Left colon (tissue), 2 donors: ENCODE measurements around the gene MARCHF2. TPM values are rescaled to one million over a fixed set of nuclear protein-coding genes. Genes with fewer than 3 reads are reported as not detected.

Source experiments
- ATAC-seq: fragments of 200-7000 bp; cut with Tn5 transposase; one replicate; pipeline ENCODE4 v1.9.1; 2020; ENCODE audit warnings: mild to moderate bottlenecking, moderate library complexity
- DNase-seq, 2 donors: peaks; one replicate each; pipeline ENCODE4 v3.0.0-alpha.2; 2020
- intact Hi-C, 2 donors: fragments of 100-400 bp; cut with DNase I in 1 of 2; cut with micrococcal nuclease in 1 of 2; formaldehyde crosslinking; loops; one replicate each; pipeline versions ENCODE4 v1.11.2 to v1.14.0; 2022; cut with DNase I, micrococcal nuclease
- microRNA-seq, 2 donors: library from miRNA; unstranded; fragments of <30 nt; microRNA quantifications; one replicate each; pipeline versions ENCODE4 v1.1.0 to v1.2.0, GENCODE V29; 2020
- total RNA-seq, 2 donors: library from RNA; stranded (reverse); fragmentation: NEBNext Ultra II Directional; extraction: Animal tissue kit (Norgen Biotek cat#: 25700); gene quantifications; one replicate each; pipeline ENCODE4 v1.2.1, GENCODE V29; 2021
- donor health status: DM: no; HTN: no; CAD: no.
- donor health status: DM: yes; HTN: yes; CAD: no.

MARCHF2 gene
- total RNA-seq, 2 donors from 2014 or later = 27.2 to 46.6 TPM

- intact Hi-C loops = no loop called here
- DNase-seq (no peak), ATAC-seq (no peak)
These were observed 73.6 kb downstream of the MARCHF2 start for GRCh38 chr19:8486661-8487136.

- ATAC-seq (no peak), DNase-seq (no peak)
- intact Hi-C loops = no loop called here
These were observed 74.2 kb downstream of the MARCHF2 start for GRCh38 chr19:8487137-8487851.

- ATAC-seq = no peak
- intact Hi-C loops = no loop called here
These were observed 75.3 kb downstream of the MARCHF2 start for GRCh38 chr19:8488365-8488764.

More at GRCh38 chr19:8488365-8488764, 75.3 kb downstream of the MARCHF2 start:
- no peak for DNase-seq

Small RNA genes within 50 kb of the gene (microRNA-seq; reads per million reads assigned to microRNA genes)
- gene MIR4999 = 6.8 to 7.5 reads per million in 2 donors

Other genes starting within 250 kb of the MARCHF2 start
- gene CERS4, start 203.9 kb upstream of the MARCHF2 start, total RNA-seq = 1 to 10 TPM; 3.8 to 7.3 TPM
- gene CD320, start 104.9 kb upstream of the MARCHF2 start, total RNA-seq = 10 to 100 TPM; 46.0 to 46.2 TPM
- gene NDUFA7, start 91.9 kb upstream of the MARCHF2 start, total RNA-seq = 10 to 100 TPM; 49.3 to 59.6 TPM
- gene RPS28, start 91.8 kb upstream of the MARCHF2 start, total RNA-seq = 1,000 to 10,000 TPM; 1,489 to 1,517 TPM
- gene KANK3, start 70.0 kb upstream of the MARCHF2 start, total RNA-seq = 1 to 10 TPM; 2.4 to 2.6 TPM
- gene ANGPTL4, start 49.1 kb upstream of the MARCHF2 start, total RNA-seq = 1 to 10 TPM; 3.2 TPM
- gene RAB11B, start 22.9 kb upstream of the MARCHF2 start, total RNA-seq = 100 to 1,000 TPM; 112 to 135 TPM
- 100 to 1,000 TPM in 1 of 2 donors, 10 to 100 TPM in 1; 99.8 to 136 TPM for gene HNRNPM, start 31.7 kb downstream of the MARCHF2 start, total RNA-seq
- gene PRAM1, start 89.3 kb downstream of the MARCHF2 start, total RNA-seq = under 1 TPM; 0.46 to 0.70 TPM
- 10 to 100 TPM; 22.1 to 22.4 TPM for gene ZNF414, start 100.9 kb downstream of the MARCHF2 start, total RNA-seq
- 10 to 100 TPM in 1 of 2 donors, 1 to 10 TPM in 1; 5.4 to 12.1 TPM for gene MYO1F, start 164.1 kb downstream of the MARCHF2 start, total RNA-seq
- 1 to 10 TPM; 4.2 to 8.9 TPM for gene ADAMTS10, start 197.4 kb downstream of the MARCHF2 start, total RNA-seq
- not detected for gene NFILZ, start 217.3 kb downstream of the MARCHF2 start, total RNA-seq